HEK293 (cell line): ENCODE data around the gene MINDY2.

Experiments
- CTCF ChIA-PET: fragments of 350-600 bp; formaldehyde crosslinking; extraction: SDS; loops from one replicate; lab custom pipeline; 2021; ENCODE audit warnings: antibody characterized with exemption; lab: Yijun Ruan, JAX
- POLR2A ChIA-PET: fragments of 300-600 bp; formaldehyde crosslinking; extraction: SDS; loops from one replicate; lab custom pipeline; 2020; ENCODE audit warnings: antibody characterized with exemption, inconsistent platforms; lab: Yijun Ruan, JAX
- H3K27ac ChIP-seq: fragments of 200-500 bp; sonication (Bioruptor generic); 2 replicates; pipeline ENCODE4 v1.5.1; 2014; ENCODE audit warnings: low read depth, low read length, control low read depth, inconsistent platforms; ENCODE audit errors: extremely low read depth
- H3K36me3 ChIP-seq, 2 experiments: fragments of 200-500 bp in 1 of 2; sonication (Bioruptor generic) in 1 of 2; 1 replicate in 1 of 2; 2 replicates in 1 of 2; pipeline ENCODE4 v1.5.1; 2014 to 2017; ENCODE audit warnings: inconsistent platforms in 2 of 2, low read length in 2 of 2; ENCODE audit not compliant: control insufficient read depth in 2 of 2, insufficient read depth in 1 of 2
- H3K4me1 ChIP-seq: fragments of 200-500 bp; sonication (Bioruptor generic); 2 replicates; pipeline ENCODE4 v1.5.1; 2014; ENCODE audit warnings: mild to moderate bottlenecking, low read length, inconsistent platforms; ENCODE audit not compliant: control insufficient read depth, insufficient read depth
- H3K4me3 ChIP-seq: 2 replicates; pipeline ENCODE4 v1.5.1; 2011; ENCODE audit warnings: low read depth, mild to moderate bottlenecking, control low read depth, low read length, moderate library complexity
- H3K9me3 ChIP-seq: fragments of 200-500 bp; sonication (Bioruptor generic); 2 replicates; pipeline ENCODE4 v1.5.1; 2014; ENCODE audit warnings: low read depth, low read length, inconsistent platforms; ENCODE audit not compliant: control insufficient read depth, insufficient read depth
- HOXC10 ChIP-seq: sonication (generic); formaldehyde crosslinking; IDR thresholded peaks from 2 replicates; pipeline ENCODE4 v1.8.1; 2023; ENCODE audit warnings: mild to moderate bottlenecking, missing genetic modification reagents
- MEIS1 ChIP-seq: sonication (generic); formaldehyde crosslinking; IDR thresholded peaks from 2 replicates; pipeline ENCODE4 v1.8.1; 2022; ENCODE audit warnings: missing genetic modification reagents, mild to moderate bottlenecking, borderline replicate concordance
- MZF1 ChIP-seq: fragments of 450-650 bp; formaldehyde crosslinking; IDR thresholded peaks from 2 replicates; pipeline ENCODE4 v1.5.1; 2017; ENCODE audit warnings: missing biosample characterization, missing genetic modification characterization, borderline replicate concordance
- ZEB2 ChIP-seq: fragments of 450-650 bp; formaldehyde crosslinking; IDR thresholded peaks from 2 replicates; pipeline ENCODE4 v1.5.1; 2016; ENCODE audit warnings: missing biosample characterization, missing genetic modification characterization
- ZNF155 ChIP-seq: fragments of 450-650 bp; formaldehyde crosslinking; IDR thresholded peaks from 2 replicates; pipeline ENCODE4 v1.5.1; 2016; ENCODE audit warnings: missing biosample characterization, missing genetic modification characterization
- ZNF16 ChIP-seq: fragments of 450-650 bp; formaldehyde crosslinking; IDR thresholded peaks from 2 replicates; pipeline ENCODE4 v1.5.1; 2016; ENCODE audit warnings: low read depth, missing biosample characterization, missing genetic modification characterization
- ZNF184 ChIP-seq: fragments of 450-650 bp; IDR thresholded peaks from 2 replicates; pipeline ENCODE4 v1.5.1; 2018; ENCODE audit warnings: missing biosample characterization, mild to moderate bottlenecking, missing genetic modification characterization
- ZNF335 ChIP-seq: fragments of 450-650 bp; formaldehyde crosslinking; conservative IDR thresholded peaks from 2 replicates; pipeline ENCODE4 v1.5.1; 2016; ENCODE audit warnings: missing biosample characterization, missing genetic modification characterization
- ZNF354C ChIP-seq: fragments of 450-650 bp; formaldehyde crosslinking; IDR thresholded peaks from 2 replicates; pipeline ENCODE4 v1.5.1; 2016; ENCODE audit warnings: missing biosample characterization, missing genetic modification characterization, low read depth, borderline replicate concordance
- ZNF600 ChIP-seq: fragments of 450-650 bp; formaldehyde crosslinking; IDR thresholded peaks from 2 replicates; pipeline ENCODE4 v1.5.1; 2016; ENCODE audit warnings: missing biosample characterization, missing genetic modification characterization
- ZNF624 ChIP-seq: fragments of 450-650 bp; formaldehyde crosslinking; IDR thresholded peaks from 2 replicates; pipeline ENCODE4 v1.5.1; 2017; ENCODE audit warnings: missing biosample characterization, missing genetic modification characterization
- ZNF658 ChIP-seq: fragments of 450-650 bp; formaldehyde crosslinking; IDR thresholded peaks from 2 replicates; pipeline ENCODE4; 2016; ENCODE audit warnings: missing biosample characterization, missing genetic modification characterization
- ZNF768 ChIP-seq: fragments of 450-650 bp; formaldehyde crosslinking; IDR thresholded peaks from 2 replicates; pipeline ENCODE4 v1.5.1; 2018; ENCODE audit warnings: missing biosample characterization, mild to moderate bottlenecking, missing genetic modification characterization
- TF ChIP-seq, protein P1 (sequence below): fragments of 450-650 bp; formaldehyde crosslinking; IDR thresholded peaks from 2 replicates; pipeline ENCODE4 v1.5.1; 2016; ENCODE audit warnings: missing biosample characterization, missing genetic modification characterization
- TF ChIP-seq, protein P2 (sequence below): fragments of 450-650 bp; formaldehyde crosslinking; IDR thresholded peaks from 2 replicates; pipeline ENCODE4 v1.5.1; 2017; ENCODE audit warnings: missing biosample characterization, mild to moderate bottlenecking, missing genetic modification characterization, moderate library complexity
- TF ChIP-seq, protein P3 (sequence below): fragments of 450-650 bp; formaldehyde crosslinking; IDR thresholded peaks from 2 replicates; pipeline ENCODE4 v1.5.1; 2017; ENCODE audit warnings: missing biosample characterization, missing genetic modification characterization
- TF ChIP-seq, protein P4 (sequence below): fragments of 450-650 bp; formaldehyde crosslinking; IDR thresholded peaks from 2 replicates; pipeline ENCODE4 v1.5.1; 2016; ENCODE audit warnings: missing biosample characterization, missing genetic modification characterization
- TF ChIP-seq, protein P5 (sequence below): fragments of 450-650 bp; formaldehyde crosslinking; IDR thresholded peaks from 2 replicates; pipeline ENCODE4 v1.5.1; 2016; ENCODE audit warnings: missing biosample characterization, missing genetic modification characterization, low read depth
- TF ChIP-seq, protein P6 (sequence below): fragments of 450-650 bp; formaldehyde crosslinking; IDR thresholded peaks from 2 replicates; pipeline ENCODE4 v1.5.0; 2017; ENCODE audit warnings: missing biosample characterization, missing genetic modification characterization, borderline replicate concordance

The MINDY2 gene

DNA sequence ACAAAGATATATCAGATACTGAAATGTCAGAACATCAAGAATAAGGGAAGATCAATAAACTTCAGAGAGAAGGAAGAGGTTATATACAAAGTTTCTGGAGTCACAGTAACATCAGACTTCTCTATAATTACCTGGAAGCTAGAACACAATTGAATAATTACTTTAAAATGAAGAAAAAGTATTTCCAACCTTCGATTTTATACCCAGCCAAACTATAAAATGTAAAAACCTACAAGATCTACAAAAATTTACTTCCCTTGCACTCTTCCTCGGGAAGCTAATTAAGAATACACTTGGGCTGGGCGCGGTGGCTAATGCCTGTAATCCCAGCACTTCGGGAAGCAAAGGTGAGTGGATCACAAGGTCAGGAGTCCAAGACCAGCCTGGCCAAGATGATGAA, 6.6 kb upstream of the MINDY2 start:
- H3K4me1 ChIP-seq = no peaks in the 10 kb centered on the region
- H3K27ac ChIP-seq = no peak overlapping the region
- ChIA-PET CTCF (no interaction called here), POLR2A (no interaction called here)
- no peaks in the 10 kb centered on the region for H3K36me3 ChIP-seq
- no peaks in the 10 kb centered on the region for H3K9me3 ChIP-seq
- TF ChIP-seq ZNF16 (tag by site-specific recombination) (no peak), ZNF354C (no peak), ZNF335 (tag by site-specific recombination) (no peak), ZNF768 (tag by site-specific recombination) (no peak), MEIS1 (CRISPR knock-in tag) (no peak), ZNF624 (tag by site-specific recombination) (no peak)
- TF ChIP-seq, protein P1, sequence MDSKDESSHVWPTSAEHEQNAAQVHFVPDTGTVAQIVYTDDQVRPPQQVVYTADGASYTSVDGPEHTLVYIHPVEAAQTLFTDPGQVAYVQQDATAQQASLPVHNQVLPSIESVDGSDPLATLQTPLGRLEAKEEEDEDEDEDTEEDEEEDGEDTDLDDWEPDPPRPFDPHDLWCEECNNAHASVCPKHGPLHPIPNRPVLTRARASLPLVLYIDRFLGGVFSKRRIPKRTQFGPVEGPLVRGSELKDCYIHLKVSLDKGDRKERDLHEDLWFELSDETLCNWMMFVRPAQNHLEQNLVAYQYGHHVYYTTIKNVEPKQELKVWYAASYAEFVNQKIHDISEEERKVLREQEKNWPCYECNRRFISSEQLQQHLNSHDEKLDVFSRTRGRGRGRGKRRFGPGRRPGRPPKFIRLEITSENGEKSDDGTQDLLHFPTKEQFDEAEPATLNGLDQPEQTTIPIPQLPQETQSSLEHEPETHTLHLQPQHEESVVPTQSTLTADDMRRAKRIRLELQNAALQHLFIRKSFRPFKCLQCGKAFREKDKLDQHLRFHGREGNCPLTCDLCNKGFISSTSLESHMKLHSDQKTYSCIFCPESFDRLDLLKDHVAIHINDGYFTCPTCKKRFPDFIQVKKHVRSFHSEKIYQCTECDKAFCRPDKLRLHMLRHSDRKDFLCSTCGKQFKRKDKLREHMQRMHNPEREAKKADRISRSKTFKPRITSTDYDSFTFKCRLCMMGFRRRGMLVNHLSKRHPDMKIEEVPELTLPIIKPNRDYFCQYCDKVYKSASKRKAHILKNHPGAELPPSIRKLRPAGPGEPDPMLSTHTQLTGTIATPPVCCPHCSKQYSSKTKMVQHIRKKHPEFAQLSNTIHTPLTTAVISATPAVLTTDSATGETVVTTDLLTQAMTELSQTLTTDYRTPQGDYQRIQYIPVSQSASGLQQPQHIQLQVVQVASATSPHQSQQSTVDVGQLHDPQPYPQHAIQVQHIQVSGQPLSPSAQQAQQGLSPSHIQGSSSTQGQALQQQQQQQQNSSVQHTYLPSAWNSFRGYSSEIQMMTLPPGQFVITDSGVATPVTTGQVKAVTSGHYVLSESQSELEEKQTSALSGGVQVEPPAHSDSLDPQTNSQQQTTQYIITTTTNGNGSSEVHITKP (tag by site-specific recombination) = no peak
- no peak overlapping the region for H3K4me3 ChIP-seq

DNA sequence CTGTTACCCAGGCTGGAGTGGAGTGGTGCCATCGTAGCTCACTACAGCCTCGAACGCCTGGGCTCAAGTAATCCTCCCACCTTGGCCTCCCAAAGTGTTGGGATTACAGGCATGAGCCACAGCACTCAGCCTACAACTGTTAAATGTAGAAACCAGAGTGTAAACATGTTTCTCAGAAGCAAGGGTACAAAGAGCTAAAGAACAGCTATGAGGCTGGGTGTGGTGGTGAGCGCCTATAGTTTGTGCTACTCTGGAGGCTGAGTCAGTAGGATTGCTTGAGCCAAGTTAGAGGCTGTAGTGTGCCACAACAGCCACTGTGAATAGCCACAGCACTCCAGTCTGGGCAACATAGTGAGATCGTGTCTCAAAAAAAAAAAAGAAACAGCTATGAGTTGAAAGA, 4.8 kb upstream of the MINDY2 start:
- Histone ChIP-seq H3K36me3 (no peaks in the 10 kb centered on the region), H3K4me1 (no peaks in the 10 kb centered on the region; the same call in 1 of the 2 replicates), H3K9me3 (no peaks in the 10 kb centered on the region), H3K4me3 (no peak overlapping the region), H3K27ac (no peak overlapping the region)
- ChIA-PET CTCF (no interaction called here), POLR2A (interaction anchor here (0.6 to 1.7 kb wide), 2 partner anchors 16 to 1402 kb away, joined by 4 to 6 read pairs; partner anchors contain the start of gene ADAM10)
- TF ChIP-seq ZNF16 (tag by site-specific recombination) = no peak
- TF ChIP-seq, protein P2, sequence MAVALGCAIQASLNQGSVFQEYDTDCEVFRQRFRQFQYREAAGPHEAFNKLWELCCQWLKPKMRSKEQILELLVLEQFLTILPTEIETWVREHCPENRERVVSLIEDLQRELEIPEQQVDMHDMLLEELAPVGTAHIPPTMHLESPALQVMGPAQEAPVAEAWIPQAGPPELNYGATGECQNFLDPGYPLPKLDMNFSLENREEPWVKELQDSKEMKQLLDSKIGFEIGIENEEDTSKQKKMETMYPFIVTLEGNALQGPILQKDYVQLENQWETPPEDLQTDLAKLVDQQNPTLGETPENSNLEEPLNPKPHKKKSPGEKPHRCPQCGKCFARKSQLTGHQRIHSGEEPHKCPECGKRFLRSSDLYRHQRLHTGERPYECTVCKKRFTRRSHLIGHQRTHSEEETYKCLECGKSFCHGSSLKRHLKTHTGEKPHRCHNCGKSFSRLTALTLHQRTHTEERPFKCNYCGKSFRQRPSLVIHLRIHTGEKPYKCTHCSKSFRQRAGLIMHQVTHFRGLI (tag by site-specific recombination) = no peak
- TF ChIP-seq, protein P3, sequence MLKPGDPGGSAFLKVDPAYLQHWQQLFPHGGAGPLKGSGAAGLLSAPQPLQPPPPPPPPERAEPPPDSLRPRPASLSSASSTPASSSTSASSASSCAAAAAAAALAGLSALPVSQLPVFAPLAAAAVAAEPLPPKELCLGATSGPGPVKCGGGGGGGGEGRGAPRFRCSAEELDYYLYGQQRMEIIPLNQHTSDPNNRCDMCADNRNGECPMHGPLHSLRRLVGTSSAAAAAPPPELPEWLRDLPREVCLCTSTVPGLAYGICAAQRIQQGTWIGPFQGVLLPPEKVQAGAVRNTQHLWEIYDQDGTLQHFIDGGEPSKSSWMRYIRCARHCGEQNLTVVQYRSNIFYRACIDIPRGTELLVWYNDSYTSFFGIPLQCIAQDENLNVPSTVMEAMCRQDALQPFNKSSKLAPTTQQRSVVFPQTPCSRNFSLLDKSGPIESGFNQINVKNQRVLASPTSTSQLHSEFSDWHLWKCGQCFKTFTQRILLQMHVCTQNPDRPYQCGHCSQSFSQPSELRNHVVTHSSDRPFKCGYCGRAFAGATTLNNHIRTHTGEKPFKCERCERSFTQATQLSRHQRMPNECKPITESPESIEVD = no peak
- TF ChIP-seq HOXC10 (CRISPR knock-in tag) = no peak
- no peak for TF ChIP-seq ZNF600
- TF ChIP-seq ZNF184 (tag by site-specific recombination) = no peak
- no peak for TF ChIP-seq ZNF155 (tag by site-specific recombination)
- no peak for TF ChIP-seq MZF1 (tag by site-specific recombination)
- TF ChIP-seq MEIS1 (CRISPR knock-in tag) = no peak
- TF ChIP-seq, protein P4, sequence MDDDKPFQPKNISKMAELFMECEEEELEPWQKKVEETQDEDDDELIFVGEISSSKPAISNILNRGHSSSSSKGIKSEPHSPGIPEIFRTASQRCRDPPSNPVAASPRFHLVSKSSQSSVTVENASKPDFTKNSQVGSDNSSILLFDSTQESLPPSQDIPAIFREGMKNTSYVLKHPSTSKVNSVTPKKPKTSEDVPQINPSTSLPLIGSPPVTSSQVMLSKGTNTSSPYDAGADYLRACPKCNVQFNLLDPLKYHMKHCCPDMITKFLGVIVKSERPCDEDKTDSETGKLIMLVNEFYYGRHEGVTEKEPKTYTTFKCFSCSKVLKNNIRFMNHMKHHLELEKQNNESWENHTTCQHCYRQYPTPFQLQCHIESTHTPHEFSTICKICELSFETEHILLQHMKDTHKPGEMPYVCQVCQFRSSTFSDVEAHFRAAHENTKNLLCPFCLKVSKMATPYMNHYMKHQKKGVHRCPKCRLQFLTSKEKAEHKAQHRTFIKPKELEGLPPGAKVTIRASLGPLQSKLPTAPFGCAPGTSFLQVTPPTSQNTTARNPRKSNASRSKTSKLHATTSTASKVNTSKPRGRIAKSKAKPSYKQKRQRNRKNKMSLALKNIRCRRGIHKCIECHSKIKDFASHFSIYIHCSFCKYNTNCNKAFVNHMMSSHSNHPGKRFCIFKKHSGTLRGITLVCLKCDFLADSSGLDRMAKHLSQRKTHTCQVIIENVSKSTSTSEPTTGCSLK = no peak
- TF ChIP-seq, protein P5, sequence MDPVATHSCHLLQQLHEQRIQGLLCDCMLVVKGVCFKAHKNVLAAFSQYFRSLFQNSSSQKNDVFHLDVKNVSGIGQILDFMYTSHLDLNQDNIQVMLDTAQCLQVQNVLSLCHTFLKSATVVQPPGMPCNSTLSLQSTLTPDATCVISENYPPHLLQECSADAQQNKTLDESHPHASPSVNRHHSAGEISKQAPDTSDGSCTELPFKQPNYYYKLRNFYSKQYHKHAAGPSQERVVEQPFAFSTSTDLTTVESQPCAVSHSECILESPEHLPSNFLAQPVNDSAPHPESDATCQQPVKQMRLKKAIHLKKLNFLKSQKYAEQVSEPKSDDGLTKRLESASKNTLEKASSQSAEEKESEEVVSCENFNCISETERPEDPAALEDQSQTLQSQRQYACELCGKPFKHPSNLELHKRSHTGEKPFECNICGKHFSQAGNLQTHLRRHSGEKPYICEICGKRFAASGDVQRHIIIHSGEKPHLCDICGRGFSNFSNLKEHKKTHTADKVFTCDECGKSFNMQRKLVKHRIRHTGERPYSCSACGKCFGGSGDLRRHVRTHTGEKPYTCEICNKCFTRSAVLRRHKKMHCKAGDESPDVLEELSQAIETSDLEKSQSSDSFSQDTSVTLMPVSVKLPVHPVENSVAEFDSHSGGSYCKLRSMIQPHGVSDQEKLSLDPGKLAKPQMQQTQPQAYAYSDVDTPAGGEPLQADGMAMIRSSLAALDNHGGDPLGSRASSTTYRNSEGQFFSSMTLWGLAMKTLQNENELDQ (tag by site-specific recombination) = no peak
- TF ChIP-seq, protein P6, sequence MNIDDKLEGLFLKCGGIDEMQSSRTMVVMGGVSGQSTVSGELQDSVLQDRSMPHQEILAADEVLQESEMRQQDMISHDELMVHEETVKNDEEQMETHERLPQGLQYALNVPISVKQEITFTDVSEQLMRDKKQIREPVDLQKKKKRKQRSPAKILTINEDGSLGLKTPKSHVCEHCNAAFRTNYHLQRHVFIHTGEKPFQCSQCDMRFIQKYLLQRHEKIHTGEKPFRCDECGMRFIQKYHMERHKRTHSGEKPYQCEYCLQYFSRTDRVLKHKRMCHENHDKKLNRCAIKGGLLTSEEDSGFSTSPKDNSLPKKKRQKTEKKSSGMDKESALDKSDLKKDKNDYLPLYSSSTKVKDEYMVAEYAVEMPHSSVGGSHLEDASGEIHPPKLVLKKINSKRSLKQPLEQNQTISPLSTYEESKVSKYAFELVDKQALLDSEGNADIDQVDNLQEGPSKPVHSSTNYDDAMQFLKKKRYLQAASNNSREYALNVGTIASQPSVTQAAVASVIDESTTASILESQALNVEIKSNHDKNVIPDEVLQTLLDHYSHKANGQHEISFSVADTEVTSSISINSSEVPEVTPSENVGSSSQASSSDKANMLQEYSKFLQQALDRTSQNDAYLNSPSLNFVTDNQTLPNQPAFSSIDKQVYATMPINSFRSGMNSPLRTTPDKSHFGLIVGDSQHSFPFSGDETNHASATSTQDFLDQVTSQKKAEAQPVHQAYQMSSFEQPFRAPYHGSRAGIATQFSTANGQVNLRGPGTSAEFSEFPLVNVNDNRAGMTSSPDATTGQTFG = no peak
- no peak for TF ChIP-seq ZEB2 (tag by site-specific recombination)
- TF ChIP-seq ZNF658 (tag by site-specific recombination) = no peak
